ENCODE results near the gene INSRR.

INSRR gene

DNA sequence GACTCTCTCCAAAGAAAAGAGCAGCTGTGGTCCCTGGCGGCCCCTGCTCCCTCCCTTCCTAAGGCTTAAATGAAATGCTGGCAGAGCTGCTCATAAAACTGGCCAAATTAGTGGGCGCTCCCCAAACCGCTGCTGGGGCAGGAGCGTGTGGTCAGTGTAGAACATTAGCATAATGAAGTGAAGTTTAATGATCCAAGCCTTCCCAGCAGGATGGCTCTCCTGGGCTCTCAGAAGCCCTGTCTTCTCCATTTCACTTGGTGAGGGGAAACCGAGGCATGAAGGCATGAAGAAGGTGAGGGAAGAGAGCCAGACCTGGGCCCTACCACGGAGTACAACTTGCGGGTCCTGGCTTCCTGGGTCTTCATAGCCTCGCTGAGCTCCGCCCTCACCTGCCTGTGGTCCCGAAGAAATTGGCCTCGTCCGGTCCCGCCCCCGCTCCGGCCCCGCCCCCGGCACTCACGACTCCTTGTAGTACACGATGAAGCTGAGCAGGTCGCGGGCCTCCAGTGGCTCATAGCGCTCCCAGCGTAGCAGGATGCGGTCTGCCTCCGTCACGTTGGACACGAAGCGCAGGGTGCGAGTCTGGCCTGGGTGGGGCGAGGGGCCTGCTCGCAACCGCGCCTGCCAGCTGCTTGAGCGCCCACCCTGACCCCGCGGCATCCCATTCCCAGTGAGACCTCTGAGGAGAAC lies 10.3 kb downstream of the INSRR start:
- DNase-seq (ENCODE audit: low read depth) = no peak

GRCh38 chr1:156847591-156848460 lies 11.1 kb downstream of the INSRR start:
- no peak for DNase-seq (ENCODE audit: low read depth)

- DNase-seq (ENCODE audit: low read depth) = no peak
Observed at GRCh38 chr1:156846643-156847042, 12.3 kb downstream of the INSRR start.

GRCh38 chr1:156845953-156846545 lies 12.9 kb downstream of the INSRR start:
- DNase-seq (ENCODE audit: low read depth) = no peak

DNA sequence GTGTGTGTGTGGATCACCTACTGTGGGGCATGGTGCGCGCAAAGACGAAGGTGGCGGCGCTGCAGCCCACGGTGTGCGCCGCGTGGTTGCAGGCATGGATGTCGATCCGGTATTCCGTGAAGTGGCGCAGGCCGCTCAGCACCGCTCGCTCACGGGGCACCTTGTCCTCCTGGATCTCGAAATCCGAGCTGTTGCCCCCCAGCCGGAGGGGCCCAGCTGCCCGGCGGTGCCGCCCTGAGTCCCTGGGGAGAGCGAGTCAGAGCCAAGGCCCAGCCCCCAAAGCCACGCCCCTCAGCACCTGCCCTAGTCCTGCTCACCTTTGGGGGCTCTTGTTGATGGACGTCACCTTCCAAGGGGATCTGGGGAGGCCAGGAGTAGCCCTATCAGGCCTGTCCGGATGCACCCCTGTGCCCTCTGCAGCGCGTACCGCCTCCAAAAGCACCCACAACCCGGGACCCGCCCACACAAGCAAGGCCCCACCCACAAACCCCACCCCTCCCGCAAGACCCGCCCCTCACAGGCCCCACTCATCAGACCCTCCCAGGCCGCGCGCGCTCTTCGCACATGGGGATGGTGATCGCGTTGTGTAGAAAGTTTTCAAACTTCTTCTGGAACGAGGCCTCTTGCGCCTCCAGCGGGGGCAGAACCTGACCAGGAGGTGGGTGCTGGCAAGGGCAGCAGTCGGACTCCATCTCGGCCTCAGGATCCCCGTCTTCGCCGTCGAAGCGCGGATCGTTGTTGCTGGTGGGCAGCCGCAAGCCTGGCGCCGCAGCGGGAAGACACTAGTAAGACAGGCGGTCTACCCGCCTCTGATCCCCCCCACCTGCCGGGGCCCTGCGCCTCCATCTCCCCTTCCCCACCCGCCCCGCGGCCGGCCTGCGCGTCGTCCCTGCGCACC lies 13.6 kb downstream of the INSRR start:
- no peak for DNase-seq (ENCODE audit: low read depth)

DNA sequence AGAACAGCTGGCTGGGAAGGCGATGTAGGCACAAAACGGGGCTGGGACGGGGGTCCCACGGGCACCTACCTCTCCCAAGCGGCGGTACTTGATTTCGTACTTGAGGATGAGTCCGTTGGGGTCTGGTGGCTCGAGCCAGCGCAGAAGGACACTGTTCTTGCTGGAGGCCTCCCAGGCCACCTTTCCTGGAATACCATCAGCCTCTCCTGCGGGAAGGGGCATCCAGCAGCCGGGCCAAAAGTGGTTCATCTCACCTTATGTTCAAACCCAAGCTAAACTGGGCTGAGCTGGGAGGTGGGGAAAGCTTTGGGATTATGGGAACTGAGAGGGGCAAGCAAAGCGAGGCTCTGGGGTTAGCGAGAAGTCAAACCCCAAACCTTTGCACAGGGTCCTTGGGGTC lies 14.3 kb downstream of the INSRR start:
- no peak for DNase-seq (ENCODE audit: low read depth)

- DNase-seq (ENCODE audit: low read depth) = no peak
Observed at GRCh38 chr1:156844102-156844501, 14.8 kb downstream of the INSRR start.

DNA sequence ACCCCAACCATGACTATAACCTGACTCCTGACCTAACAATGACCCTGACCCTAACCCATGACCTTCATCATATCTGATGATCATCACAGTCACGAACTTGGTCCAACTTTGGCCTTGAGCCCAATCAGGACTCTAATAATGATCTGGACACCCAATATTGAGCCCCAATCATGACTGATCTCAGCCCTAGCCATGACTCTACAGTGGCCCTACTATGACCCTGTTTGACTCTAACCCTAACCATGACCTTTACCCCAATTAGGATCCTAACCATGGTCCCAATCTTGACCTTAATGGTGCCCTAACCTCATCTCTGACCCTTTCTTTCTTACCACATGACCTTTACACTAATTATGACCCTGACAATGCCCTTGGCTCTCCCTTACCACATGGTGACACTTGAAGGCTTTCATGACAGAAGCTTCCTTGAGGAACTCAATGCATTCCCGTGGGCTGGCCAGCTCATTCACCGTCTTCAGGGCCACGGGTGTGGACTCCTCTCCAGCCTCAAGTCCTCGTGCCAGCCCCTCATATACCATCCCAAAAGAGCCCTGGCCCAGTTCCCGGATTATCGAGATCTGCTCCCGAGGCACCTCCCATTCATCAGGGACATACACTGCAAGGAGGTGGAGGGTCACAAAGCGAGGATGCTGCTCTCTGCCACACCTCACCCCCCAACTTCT lies 16.2 kb downstream of the INSRR start:
- no peak for DNase-seq (ENCODE audit: low read depth)

DNA sequence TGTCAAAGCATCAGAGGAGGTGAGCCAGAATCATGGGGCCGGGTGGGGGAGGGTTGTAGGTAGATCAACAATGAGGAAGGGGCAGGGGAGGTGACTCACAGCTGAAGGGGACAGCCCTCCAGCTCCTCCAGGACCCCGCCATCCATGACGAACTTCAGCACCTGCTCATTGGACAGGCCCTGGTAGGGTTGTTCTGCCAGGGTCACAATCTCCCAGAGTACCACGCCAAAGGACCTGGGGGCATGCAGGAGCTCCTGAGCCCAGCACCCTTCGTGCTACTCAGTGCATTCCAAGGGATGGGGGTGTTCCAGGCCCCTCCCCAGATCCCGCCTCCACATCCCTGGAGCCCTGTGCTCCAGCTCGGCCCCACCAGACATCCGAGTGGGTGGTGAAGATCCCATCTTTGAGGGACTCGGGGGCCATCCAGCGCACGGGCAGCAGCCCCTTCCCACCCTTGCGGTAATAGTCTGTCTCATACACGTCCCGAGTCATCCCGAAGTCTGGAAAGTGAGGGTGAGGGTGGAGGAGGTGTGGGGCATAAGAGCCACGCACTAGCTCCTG lies 17.5 kb downstream of the INSRR start:
- DNase-seq (ENCODE audit: low read depth) = no peak

DNA sequence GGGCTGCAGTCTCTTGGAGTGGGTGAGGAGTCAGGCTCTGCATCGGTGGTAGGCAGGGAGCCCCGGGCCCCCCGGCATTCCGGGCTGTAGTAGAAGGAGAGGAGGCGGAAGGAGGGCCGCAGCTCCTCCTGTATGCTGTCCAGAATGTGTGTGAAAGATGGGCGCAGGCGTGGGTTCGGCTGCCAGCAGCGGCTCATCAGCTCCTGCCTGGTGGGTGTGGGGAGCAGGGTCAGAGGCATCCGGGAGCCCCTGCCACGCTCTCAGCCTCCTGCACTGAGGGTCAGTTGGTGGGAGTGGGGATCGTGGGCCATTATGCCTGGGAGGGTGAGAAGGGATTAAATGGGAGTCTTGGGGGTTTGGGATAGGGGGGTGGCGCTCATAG lies 18.0 kb downstream of the INSRR start:
- DNase-seq (ENCODE audit: low read depth) = no peak

GRCh38 chr1:156840186-156840897 lies 18.6 kb downstream of the INSRR start:
- DNase-seq (ENCODE audit: low read depth) = no peak

DNA sequence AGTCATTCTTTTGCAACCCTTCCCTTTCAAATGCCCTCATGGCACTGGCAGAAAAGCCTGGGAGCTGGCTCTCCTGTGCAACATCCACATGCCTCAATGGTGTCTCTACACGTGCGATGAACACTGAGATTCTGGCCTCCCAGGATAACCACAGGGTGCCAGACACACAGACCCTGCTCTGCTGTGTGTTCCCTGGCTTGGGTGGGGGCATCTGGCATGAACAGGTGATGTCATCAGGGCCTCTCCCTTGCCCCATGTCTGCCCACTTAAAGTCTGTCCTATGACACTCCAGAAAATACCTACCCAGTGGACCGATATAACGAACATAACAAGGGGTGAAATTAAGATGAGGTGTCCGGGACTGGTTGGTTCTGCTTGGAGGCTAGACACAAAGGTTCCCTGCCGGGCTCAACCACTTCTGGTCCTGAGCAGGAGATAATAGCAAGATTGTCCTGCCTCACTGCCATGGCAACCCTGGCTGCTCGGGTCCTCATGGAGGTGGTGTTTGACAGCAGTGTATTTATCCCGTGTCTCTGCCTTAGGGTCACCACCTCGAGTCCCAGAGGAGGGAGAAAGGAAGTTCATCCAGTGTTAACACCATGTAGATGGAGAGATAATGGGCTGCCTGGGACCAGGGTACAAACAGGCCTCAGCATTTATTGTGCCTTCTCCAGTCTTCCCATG lies 19.3 kb downstream of the INSRR start:
- no peak for DNase-seq (ENCODE audit: low read depth)

GRCh38 chr1:156838972-156839371 lies 19.9 kb downstream of the INSRR start:
- no peak for DNase-seq (ENCODE audit: low read depth)

- DNase-seq (ENCODE audit: low read depth) = no peak
Observed at GRCh38 chr1:156836892-156837291, 22.0 kb downstream of the INSRR start.

DNA sequence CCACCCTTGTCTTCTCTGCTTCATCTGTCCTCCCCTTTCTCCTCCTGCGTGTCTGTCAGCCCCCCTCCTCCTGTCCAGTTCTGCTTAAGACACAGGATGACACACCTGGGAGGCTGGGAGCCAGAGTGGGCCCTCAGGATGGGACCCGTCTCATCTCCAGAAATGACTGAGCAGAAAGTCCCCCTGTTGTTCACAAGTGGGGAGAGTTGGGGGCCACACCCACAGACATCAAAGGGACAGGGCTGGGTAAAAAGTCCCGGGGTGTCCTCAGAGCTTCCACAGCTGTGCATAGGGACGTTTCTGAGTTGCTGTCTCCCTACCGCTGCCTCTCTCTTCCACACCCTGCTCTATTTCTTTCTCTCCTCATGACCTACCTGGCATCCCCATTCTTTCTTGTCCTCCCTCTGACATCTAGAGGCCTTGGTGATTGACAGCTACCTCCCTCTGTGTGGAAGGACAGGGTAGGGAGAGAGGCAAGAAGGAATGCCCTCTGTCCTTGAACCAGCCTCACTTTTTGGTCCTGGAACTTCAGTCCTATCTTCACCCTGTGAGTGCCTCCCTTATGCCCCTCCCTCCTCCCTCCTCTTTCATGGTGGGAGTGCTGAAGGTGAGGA lies 22.8 kb downstream of the INSRR start:
- no peak for DNase-seq (ENCODE audit: low read depth)

- DNase-seq (ENCODE audit: low read depth) = no peak
Observed at GRCh38 chr1:156834322-156834721, 24.6 kb downstream of the INSRR start.

DNA sequence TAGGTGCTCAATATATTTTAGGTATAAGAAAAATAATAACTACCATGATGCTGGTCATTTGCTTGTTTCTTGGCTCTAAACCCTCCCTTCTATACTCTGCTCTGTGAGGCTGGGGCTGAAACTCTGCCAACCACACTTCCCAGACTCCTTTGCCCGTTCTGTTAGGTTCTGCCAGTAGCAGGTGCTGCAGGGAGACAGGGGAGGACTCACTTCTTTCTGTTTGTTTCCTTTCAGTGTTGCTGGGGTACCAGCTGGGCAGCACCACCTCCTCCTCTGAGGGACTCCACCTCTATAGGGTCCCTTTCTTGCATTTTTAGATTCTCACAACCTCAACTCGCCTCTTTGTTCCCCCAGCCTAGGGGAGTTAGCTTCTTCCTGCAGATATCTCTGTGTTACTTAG lies 25.3 kb downstream of the INSRR start:
- no peak for DNase-seq (ENCODE audit: low read depth)

DNA sequence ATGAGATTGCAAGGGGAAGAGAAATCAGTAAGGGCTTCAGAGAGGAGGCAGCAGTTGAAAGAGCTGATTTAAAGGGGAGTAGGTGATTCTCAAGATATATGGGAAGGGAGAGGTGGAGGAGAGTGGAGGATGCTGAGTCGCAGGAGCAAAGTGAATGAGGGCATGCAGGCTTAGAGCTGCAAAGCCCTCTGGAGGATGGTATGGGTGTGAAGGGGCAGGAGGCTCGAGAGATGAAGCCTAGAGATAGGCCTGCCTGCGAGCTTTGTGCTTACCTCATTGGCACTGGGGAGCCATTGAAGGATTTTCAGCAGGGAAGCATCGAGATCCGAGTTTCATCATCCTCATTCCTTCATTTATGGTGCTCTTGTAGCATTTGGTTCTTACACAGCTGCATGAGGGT lies 26.5 kb downstream of the INSRR start:
- no peak for DNase-seq (ENCODE audit: low read depth)

DNA sequence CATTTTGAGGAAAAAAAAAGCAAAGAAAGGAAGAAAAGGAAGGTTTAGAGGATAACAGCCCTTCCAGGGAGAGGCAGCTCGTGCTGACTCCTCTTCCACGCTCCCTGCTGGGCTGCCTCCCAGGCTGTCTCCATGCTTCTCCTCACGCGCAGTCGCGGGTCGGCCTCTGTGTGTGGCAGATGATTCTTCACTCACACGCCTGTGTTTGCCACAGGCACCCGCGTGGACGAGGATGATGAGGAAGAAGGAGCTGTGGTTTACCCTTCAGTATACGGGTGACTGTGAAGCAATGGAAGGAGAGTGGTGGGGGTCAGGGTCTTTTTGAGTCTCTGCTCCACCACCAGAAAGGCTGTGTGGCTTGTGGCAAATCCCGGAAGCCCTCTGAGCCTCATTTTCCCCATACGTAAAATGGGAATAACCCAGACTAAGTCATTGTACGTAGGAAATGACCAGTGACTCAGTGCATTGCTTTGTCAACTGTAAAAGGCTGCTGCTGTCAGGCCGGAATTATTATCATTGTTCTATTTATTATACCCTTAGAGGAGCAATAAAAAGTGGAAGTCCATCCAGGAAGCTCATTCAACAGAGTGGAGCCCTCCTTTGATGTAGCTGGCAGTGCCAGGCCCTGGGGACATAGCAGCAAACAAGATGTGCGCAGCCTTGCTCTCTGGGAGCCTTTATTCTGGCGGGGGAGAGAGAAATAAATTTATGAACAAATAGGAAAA lies 30.4 kb downstream of the INSRR start:
- DNase-seq (ENCODE audit: low read depth) = no peak
